GM12873 (cell line): ENCODE results near the gene PCBD2.

ENCODE experiments used
- TF ChIP-seq, protein P1 (sequence below): IDR thresholded peaks from 2 replicates; pipeline ENCODE4 v1.5.1; 2012; ENCODE audit warnings: low read depth, mild to moderate bottlenecking, moderate library complexity, low read length, control low read depth; ENCODE audit not compliant: insufficient read depth; ENCODE audit errors: missing control alignments

PCBD2 gene

DNA sequence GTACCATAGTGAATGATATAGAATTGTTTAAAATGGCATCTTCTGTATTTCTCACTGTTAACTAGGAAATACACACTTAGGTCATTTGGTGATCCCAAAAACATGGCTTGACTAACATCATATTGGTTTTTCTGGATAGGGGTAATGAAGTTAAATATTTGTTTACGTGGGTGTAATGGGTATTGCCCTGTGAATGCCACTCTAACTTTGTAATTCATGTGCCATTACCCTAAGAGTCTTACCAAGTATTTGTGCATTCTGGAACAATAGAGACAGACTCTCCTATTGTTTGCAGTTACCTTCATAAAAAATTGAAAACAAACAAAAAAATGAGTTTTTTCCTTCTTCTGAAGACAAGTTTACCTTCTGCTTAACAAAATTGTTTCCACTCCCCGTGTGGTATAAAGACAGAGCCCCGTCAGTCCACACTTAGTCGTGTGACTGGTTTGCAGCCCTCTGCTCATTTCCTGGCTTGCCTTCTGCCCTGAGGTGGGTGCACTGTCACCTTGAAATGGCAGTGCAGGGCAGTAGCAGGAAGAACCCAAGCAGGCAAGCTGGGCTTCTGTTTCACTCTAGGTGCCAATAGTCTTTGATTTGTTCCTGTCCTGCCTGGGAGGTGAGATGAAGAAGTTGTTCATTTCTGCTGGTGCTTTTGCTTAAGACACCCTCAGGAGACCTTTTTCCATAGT, 53.1 kb downstream of the PCBD2 start:
- TF ChIP-seq, protein P1, sequence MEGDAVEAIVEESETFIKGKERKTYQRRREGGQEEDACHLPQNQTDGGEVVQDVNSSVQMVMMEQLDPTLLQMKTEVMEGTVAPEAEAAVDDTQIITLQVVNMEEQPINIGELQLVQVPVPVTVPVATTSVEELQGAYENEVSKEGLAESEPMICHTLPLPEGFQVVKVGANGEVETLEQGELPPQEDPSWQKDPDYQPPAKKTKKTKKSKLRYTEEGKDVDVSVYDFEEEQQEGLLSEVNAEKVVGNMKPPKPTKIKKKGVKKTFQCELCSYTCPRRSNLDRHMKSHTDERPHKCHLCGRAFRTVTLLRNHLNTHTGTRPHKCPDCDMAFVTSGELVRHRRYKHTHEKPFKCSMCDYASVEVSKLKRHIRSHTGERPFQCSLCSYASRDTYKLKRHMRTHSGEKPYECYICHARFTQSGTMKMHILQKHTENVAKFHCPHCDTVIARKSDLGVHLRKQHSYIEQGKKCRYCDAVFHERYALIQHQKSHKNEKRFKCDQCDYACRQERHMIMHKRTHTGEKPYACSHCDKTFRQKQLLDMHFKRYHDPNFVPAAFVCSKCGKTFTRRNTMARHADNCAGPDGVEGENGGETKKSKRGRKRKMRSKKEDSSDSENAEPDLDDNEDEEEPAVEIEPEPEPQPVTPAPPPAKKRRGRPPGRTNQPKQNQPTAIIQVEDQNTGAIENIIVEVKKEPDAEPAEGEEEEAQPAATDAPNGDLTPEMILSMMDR: no peak

DNA sequence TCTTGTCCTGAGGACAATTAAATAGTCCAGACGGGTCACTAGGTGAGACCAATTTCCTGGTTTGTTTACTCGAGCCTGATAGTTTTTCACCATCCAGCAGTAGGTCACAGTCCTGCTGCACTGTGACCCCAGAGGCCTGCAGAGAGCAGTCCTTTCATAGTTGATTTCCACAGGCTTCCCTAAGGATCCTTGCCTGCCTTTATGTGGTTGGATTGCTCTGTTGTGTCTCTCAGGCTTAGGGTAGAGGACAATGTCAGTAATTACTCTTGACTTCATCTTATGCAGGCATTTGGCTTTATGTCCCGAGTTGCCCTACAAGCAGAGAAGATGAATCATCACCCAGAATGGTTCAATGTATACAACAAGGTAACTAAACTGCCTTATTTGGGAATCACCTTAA, 53.8 kb downstream of the PCBD2 start:
- TF ChIP-seq, protein P1: no peak

DNA sequence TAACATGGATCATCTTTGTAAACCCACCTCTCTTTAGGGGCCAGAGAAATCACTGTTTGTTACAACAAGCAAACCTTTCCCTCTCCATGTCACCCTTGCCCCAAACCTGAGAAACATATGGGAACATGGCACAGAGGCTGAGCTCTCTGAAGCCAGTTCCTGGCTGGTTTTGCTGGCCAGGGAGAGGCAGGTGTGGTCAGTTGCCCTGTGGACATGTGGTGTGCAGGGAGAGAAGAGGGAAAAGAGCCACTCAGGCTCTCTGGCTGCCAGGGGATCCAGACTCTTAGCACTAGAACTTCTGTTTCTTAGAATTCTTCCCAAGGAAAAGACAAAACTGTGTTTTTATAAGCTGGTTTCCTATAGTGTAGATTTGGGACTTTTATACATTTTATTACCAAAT, 58.2 kb downstream of the PCBD2 start:
- TF ChIP-seq, protein P1: no peak

DNA sequence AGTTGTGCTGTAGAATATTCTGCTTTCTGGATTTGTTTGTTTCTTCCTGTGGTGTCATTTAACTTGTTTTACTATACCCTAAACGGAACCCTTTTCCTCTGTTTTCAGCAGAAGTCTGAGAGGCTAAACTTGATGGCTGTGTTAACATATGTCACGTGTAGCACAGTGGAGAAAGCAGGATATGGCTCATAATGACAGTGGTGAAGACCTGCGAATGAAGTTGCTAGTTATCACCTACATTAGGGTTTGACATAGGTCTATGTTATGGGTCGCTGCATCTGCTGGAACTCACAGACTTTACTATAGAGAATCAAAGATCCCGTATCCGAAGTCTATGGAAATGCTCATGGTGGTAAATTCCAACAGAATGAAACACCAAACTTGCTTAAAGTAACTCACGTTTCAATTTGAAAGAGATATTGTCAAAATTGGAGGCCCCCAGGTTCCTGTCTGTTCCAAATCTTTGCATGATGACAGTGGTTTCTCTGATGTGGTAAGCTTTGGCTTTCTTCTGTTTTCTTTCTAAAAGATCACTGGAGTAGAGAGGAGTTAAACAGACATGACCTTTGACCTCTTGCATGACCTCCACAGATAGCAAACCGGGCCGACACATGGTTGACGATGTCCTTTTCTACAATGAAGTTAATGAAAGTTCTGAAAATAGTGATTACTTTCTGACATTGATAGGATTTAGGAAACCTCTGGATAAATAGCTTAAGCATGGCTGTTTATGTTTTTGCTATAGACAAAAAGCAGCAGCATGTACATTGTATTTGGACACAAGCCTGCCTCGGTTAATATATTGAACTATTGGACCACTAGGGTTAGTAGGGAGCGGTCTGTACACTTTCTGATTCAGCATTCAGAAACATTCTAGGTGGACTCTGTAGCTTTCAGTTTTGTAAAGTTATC, 59.7 kb downstream of the PCBD2 start:
- TF ChIP-seq, protein P1: no peak

DNA sequence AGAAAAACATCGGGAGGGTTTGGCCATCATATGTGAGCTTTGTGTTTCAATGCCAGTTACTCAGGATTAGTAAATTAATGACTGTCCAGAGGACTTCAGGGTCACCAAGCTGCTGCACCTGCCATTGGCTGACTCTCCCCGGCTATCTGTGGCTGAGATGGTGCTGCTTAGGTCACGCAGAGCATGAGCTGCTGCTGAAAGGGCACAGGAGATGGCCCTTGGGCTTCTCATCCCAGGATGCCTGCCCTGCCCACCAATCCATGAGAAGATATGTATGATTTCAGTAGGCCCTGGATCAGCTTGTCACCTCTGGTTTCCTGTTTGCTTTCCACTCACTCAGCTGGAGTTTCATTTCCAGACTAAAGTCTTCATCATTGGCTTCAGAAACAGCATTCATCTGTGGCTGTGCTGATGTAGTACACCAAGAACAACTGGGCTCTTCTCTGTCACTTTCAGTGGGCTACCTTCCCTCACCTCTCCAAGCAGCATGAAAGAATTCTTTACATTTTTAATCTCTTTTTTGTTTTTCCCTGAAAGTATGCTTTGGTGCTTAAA, 60.4 kb downstream of the PCBD2 start:
- TF ChIP-seq, protein P1: no peak

DNA sequence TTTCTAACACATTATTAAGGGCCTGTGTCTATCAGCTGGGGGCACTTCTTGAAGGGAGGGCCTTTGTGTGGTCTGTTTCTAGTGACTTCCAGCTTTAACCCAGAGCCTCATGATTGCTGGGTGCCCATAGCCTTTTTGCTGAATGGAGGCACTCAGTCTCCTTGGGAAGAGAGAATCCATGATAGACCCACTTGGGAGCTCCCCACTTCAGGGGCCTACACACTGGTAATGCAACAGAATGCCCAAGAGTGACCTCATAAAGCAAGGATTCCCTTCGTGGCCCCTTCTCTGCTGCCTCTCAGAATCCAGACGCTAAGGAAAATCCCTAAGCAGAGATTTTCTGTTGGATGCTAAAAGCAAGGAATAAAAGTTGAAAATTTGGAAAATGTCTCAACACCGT, 62.7 kb downstream of the PCBD2 start, which contains the start of gene CATSPER3:
TSS of gene CATSPER3 (plus strand) at position 301 of the 400 bp plus-strand sequence. CDS start at position 386, 85 bp downstream.
- TF ChIP-seq, protein P1: no peak

DNA sequence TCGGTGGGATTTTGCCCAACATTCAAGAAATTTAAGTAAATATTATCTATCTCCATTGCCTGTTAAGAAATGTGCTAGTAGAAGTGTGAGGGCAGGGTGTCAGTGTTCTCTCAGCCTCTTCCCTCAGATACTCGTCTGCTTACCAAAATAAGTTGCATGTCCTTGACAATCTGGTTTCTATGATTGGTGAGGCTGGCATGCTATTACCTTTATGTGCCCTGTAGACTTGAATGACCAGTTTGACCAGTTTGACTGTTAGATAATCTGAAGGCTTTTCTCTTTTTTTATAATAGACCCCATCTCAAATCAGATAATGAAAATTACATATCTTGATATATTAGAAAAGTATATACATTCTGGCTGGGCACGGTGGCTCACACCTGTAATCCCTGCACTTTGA, 63.1 kb downstream of the PCBD2 start:
- TF ChIP-seq, protein P1: no peak
